ENCODE data around the gene TRMT13.

- TF ChIP-seq EZH2 (IDR thresholded peaks at IDR 0.05; ENCODE audit: low read length): no peak
- no peak for TF ChIP-seq CTCF (optimal IDR thresholded peaks at IDR 0.05 in 1 of 3, IDR thresholded peaks at IDR 0.05 in 1 of 3, conservative IDR thresholded peaks at IDR 0.05 in 1 of 3; ENCODE audit: extremely low read depth in 1 of 3, insufficient read depth in 2 of 3, low read length in 3 of 3)
These were observed 19.3 kb downstream of the TRMT13 start for GRCh38 chr1:100152271-100152670.

Data from keratinocyte (primary cell).